IPS DF 6.9 (cell line): ENCODE measurements around the gene CHN2.

Source experiments
- DNase-seq: peaks from one replicate; pipeline ENCODE4 v3.0.0-alpha.2; 2013; ENCODE audit warnings: low read depth, low spot score
- H3K27ac ChIP-seq: one replicate; pipeline ENCODE4 v1.5.1; 2013; ENCODE audit warnings: low read length, control low read depth
- H3K27me3 ChIP-seq: 2 replicates; pipeline ENCODE4 v1.6.1; 2013; ENCODE audit warnings: mild to moderate bottlenecking, low read length; ENCODE audit not compliant: control insufficient read depth, insufficient read depth
- H3K36me3 ChIP-seq: 2 replicates; pipeline ENCODE4 v1.6.1; 2013; ENCODE audit warnings: low read length; ENCODE audit not compliant: control insufficient read depth, insufficient read depth
- H3K4me1 ChIP-seq: 2 replicates; pipeline ENCODE4 v1.6.1; 2013; ENCODE audit warnings: low read length; ENCODE audit not compliant: control insufficient read depth, insufficient read depth
- H3K4me3 ChIP-seq: 2 replicates; pipeline ENCODE4 v1.5.1; 2013; ENCODE audit warnings: mild to moderate bottlenecking, low read length
- H3K9me3 ChIP-seq: 2 replicates; pipeline ENCODE4 v1.6.1; 2013; ENCODE audit warnings: low read length, inconsistent platforms; ENCODE audit not compliant: control insufficient read depth, insufficient read depth
- WGBS: extraction: QIAGEN DNeasy Blood & Tissue Kit; methylation state at CpG from one replicate; pipeline ENCODE4 v1.1.7; 2013; ENCODE audit warnings: mixed read lengths, missing lambda C conversion rate; ENCODE audit not compliant: insufficient read length, insufficient coverage; 5-methylcytosine and 5-hydroxymethylcytosine counted together

CHN2 gene

GRCh38 chr7:29413626-29414136 is 219.1 kb downstream of the CHN2 start:
- no peaks in the 10 kb centered on the region for H3K36me3 ChIP-seq
- no peaks in the 10 kb centered on the region for H3K27me3 ChIP-seq
- no CpG with 5 or more reads among the region's 12 CpGs for WGBS
- no peaks in the 10 kb centered on the region for H3K9me3 ChIP-seq
- no peak for DNase-seq
- no peak overlapping the region for H3K27ac ChIP-seq
- H3K4me1 ChIP-seq = no peaks in the 10 kb centered on the region
- H3K4me3 ChIP-seq = no peak overlapping the region

GRCh38 chr7:29414216-29414615 is 219.6 kb downstream of the CHN2 start:
- no CpG with 5 or more reads among the region's 10 CpGs for WGBS
- Histone ChIP-seq H3K4me3 (no peak overlapping the region), H3K27ac (no peak overlapping the region), H3K27me3 (no peaks in the 10 kb centered on the region), H3K4me1 (no peaks in the 10 kb centered on the region), H3K9me3 (no peaks in the 10 kb centered on the region), H3K36me3 (no peaks in the 10 kb centered on the region)
- no peak for DNase-seq

GRCh38 chr7:29415215-29415614 is 220.6 kb downstream of the CHN2 start:
- H3K9me3 ChIP-seq = no peaks in the 10 kb centered on the region
- no peaks in the 10 kb centered on the region for H3K36me3 ChIP-seq
- no peaks in the 10 kb centered on the region for H3K27me3 ChIP-seq
- DNase-seq = no peak
- no peaks in the 10 kb centered on the region for H3K4me1 ChIP-seq
- WGBS = no CpG with 5 or more reads among the region's 5 CpGs
- no peak overlapping the region for H3K4me3 ChIP-seq
- H3K27ac ChIP-seq = no peak overlapping the region

GRCh38 chr7:29416276-29416937 is 221.8 kb downstream of the CHN2 start:
- WGBS = no CpG with 5 or more reads among the region's 10 CpGs
- Histone ChIP-seq H3K4me3 (no peak overlapping the region), H3K9me3 (no peaks in the 10 kb centered on the region), H3K4me1 (no peaks in the 10 kb centered on the region), H3K36me3 (no peaks in the 10 kb centered on the region), H3K27ac (no peak overlapping the region), H3K27me3 (no peaks in the 10 kb centered on the region)
- DNase-seq = no peak

GRCh38 chr7:29416938-29417305 is 222.3 kb downstream of the CHN2 start:
- no peaks in the 10 kb centered on the region for H3K27me3 ChIP-seq
- H3K27ac ChIP-seq = no peak overlapping the region
- H3K4me3 ChIP-seq = no peak overlapping the region
- no peak for DNase-seq
- H3K36me3 ChIP-seq = no peaks in the 10 kb centered on the region
- no peaks in the 10 kb centered on the region for H3K4me1 ChIP-seq
- WGBS = no CpG with 5 or more reads among the region's 9 CpGs
- no peaks in the 10 kb centered on the region for H3K9me3 ChIP-seq

GRCh38 chr7:29418056-29418455 is 223.5 kb downstream of the CHN2 start:
- Histone ChIP-seq H3K4me3 (no peak overlapping the region), H3K9me3 (no peaks in the 10 kb centered on the region), H3K27me3 (no peaks in the 10 kb centered on the region), H3K36me3 (no peaks in the 10 kb centered on the region), H3K27ac (no peak overlapping the region), H3K4me1 (no peaks in the 10 kb centered on the region)
- no peak for DNase-seq
- no CpG with 5 or more reads among the region's 12 CpGs for WGBS

GRCh38 chr7:29418651-29419050 is 224.1 kb downstream of the CHN2 start:
- Histone ChIP-seq H3K9me3 (no peaks in the 10 kb centered on the region), H3K27me3 (no peaks in the 10 kb centered on the region), H3K36me3 (no peaks in the 10 kb centered on the region), H3K4me1 (no peaks in the 10 kb centered on the region), H3K27ac (no peak overlapping the region), H3K4me3 (no peak overlapping the region)
- no peak for DNase-seq
- no CpG with 5 or more reads among the region's 6 CpGs for WGBS

GRCh38 chr7:29420011-29420410 is 225.4 kb downstream of the CHN2 start:
- no peak overlapping the region for H3K27ac ChIP-seq
- no peaks in the 10 kb centered on the region for H3K36me3 ChIP-seq
- DNase-seq = no peak
- H3K4me3 ChIP-seq = no peak overlapping the region
- no peaks in the 10 kb centered on the region for H3K27me3 ChIP-seq
- H3K9me3 ChIP-seq = no peaks in the 10 kb centered on the region
- no peaks in the 10 kb centered on the region for H3K4me1 ChIP-seq

GRCh38 chr7:29421010-29421956 is 226.7 kb downstream of the CHN2 start:
- DNase-seq = no peak
- Histone ChIP-seq H3K36me3 (no peaks in the 10 kb centered on the region), H3K4me1 (no peaks in the 10 kb centered on the region), H3K9me3 (no peaks in the 10 kb centered on the region), H3K27ac (no peak overlapping the region), H3K27me3 (no peaks in the 10 kb centered on the region), H3K4me3 (no peak overlapping the region)
- WGBS = no CpG with 5 or more reads among the region's 12 CpGs

- no peak for DNase-seq
- Histone ChIP-seq H3K4me1 (no peaks in the 10 kb centered on the region), H3K27me3 (no peaks in the 10 kb centered on the region), H3K9me3 (no peaks in the 10 kb centered on the region), H3K36me3 (no peaks in the 10 kb centered on the region), H3K4me3 (no peak overlapping the region), H3K27ac (no peak overlapping the region)
- no CpG with 5 or more reads among the region's 5 CpGs for WGBS
Measured at GRCh38 chr7:29422829-29423228, 228.3 kb downstream of the CHN2 start.
